ENCODE results near the gene TTC7B. TPM values are rescaled to one million over a fixed set of nuclear protein-coding genes. Genes with fewer than 3 reads are reported as not detected.

TTC7B gene
- total and polyA plus RNA-seq, 2 donors (not counting 1 experiment from before 2014, with no cell fraction given): 0.36 to 3.2 TPM

- TF ChIP-seq EZH2 (IDR thresholded peaks at IDR 0.05; ENCODE audit: borderline replicate concordance, insufficient read depth, low read depth, low read length, poor library complexity, severe bottlenecking) (no peak), CTCF (IDR thresholded peaks at IDR 0.05) (no peak)
- Mint-ChIP-seq H3K27me3 (peaks cover 21% of the 10 kb centered on the region), H3K9me3 (ENCODE audit: insufficient read depth) (no peaks in the 10 kb centered on the region), H3K27ac (no peak overlapping the region), H3K4me1 (peaks cover 4% of the 10 kb centered on the region), H3K4me3 (no peak overlapping the region)
- H3K4me3 ChIP-seq (ENCODE audit: control extremely low read depth in 1 of 5, extremely low read depth in 1 of 5, insufficient read depth in 1 of 5, low read depth in 2 of 5, low read length in 4 of 5): no peak overlapping the region
- WGBS (ENCODE audit: insufficient coverage): 92% methylated on average over 6 of the region's 9 CpGs
- H3K4me2 ChIP-seq (replicated peaks; ENCODE audit: low read depth, low read length, poor library complexity, severe bottlenecking): no peak overlapping the region
- no peaks in the 10 kb centered on the region for H4K20me1 ChIP-seq (ENCODE audit: control insufficient read depth, insufficient read depth, low read length, poor library complexity, severe bottlenecking)
- H3K79me2 ChIP-seq (ENCODE audit: control insufficient read depth, insufficient read depth, low read length): no peaks in the 10 kb centered on the region
- no peak overlapping the region for H3K27ac ChIP-seq (ENCODE audit: low read length in 2 of 2)
- no peak overlapping the region for H2AFZ ChIP-seq (ENCODE audit: insufficient read depth, low read depth, low read length, poor library complexity, severe bottlenecking)
- H3K36me3 ChIP-seq (replicated peaks in 1 of 2; ENCODE audit: control extremely low read depth in 1 of 2, control insufficient read depth in 1 of 2, extremely low read depth in 1 of 2, insufficient read depth in 2 of 2, low read length in 1 of 2): no peaks in the 10 kb centered on the region
- H3K9ac ChIP-seq (ENCODE audit: low read length): no peak overlapping the region
- no peak for ATAC-seq (ENCODE audit: low read depth)
- POLR2A ChIA-PET: no interaction called here
- intact Hi-C loops (cut with micrococcal nuclease): no loop called here
- no peaks in the 10 kb centered on the region for H3K4me1 ChIP-seq (ENCODE audit: control insufficient read depth in 2 of 2, insufficient read depth in 2 of 2, low read length in 2 of 2)
- CTCF ChIA-PET: no interaction called here
- no peak for DNase-seq
- no peaks in the 10 kb centered on the region for H3K9me3 ChIP-seq (ENCODE audit: control extremely low read depth in 1 of 3, control insufficient read depth in 2 of 3, insufficient read depth in 1 of 3, low read length in 2 of 3)
- no peaks in the 10 kb centered on the region for H3K27me3 ChIP-seq (replicated peaks in 1 of 4; ENCODE audit: control extremely low read depth in 1 of 4, control insufficient read depth in 3 of 4, insufficient read depth in 4 of 4, low read length in 3 of 4)
Measured at GRCh38 chr14:90602088-90602687, 214.0 kb downstream of the TTC7B start.

GRCh38 chr14:90601563-90601962 is 214.7 kb downstream of the TTC7B start:
- Histone ChIP-seq H3K4me1 (ENCODE audit: control insufficient read depth in 2 of 2, insufficient read depth in 2 of 2, low read length in 2 of 2) (no peaks in the 10 kb centered on the region), H3K9me3 (ENCODE audit: control extremely low read depth in 1 of 3, control insufficient read depth in 2 of 3, insufficient read depth in 1 of 3, low read length in 2 of 3) (no peaks in the 10 kb centered on the region), H3K36me3 (replicated peaks in 1 of 2; ENCODE audit: control extremely low read depth in 1 of 2, control insufficient read depth in 1 of 2, extremely low read depth in 1 of 2, insufficient read depth in 2 of 2, low read length in 1 of 2) (no peaks in the 10 kb centered on the region), H4K20me1 (ENCODE audit: control insufficient read depth, insufficient read depth, low read length, poor library complexity, severe bottlenecking) (no peaks in the 10 kb centered on the region), H3K27me3 (replicated peaks in 1 of 4; ENCODE audit: control extremely low read depth in 1 of 4, control insufficient read depth in 3 of 4, insufficient read depth in 4 of 4, low read length in 3 of 4) (no peaks in the 10 kb centered on the region), H3K79me2 (ENCODE audit: control insufficient read depth, insufficient read depth, low read length) (no peaks in the 10 kb centered on the region), H2AFZ (ENCODE audit: insufficient read depth, low read depth, low read length, poor library complexity, severe bottlenecking) (no peak overlapping the region), H3K9ac (ENCODE audit: low read length) (no peak overlapping the region), H3K27ac (ENCODE audit: low read length in 2 of 2) (no peak overlapping the region), H3K4me2 (replicated peaks; ENCODE audit: low read depth, low read length, poor library complexity, severe bottlenecking) (no peak overlapping the region), H3K4me3 (ENCODE audit: control extremely low read depth in 1 of 5, extremely low read depth in 1 of 5, insufficient read depth in 1 of 5, low read depth in 2 of 5, low read length in 4 of 5) (no peak overlapping the region)
- ATAC-seq (ENCODE audit: low read depth) (no peak), DNase-seq (no peak)
- TF ChIP-seq EZH2 (IDR thresholded peaks at IDR 0.05; ENCODE audit: borderline replicate concordance, insufficient read depth, low read depth, low read length, poor library complexity, severe bottlenecking) (no peak), CTCF (IDR thresholded peaks at IDR 0.05) (no peak)
- WGBS (ENCODE audit: insufficient coverage): 100% methylated on average over 1 of the region's 9 CpGs
- intact Hi-C loops (cut with micrococcal nuclease): no loop called here
- H3K27ac Mint-ChIP-seq: no peak overlapping the region
- no peak overlapping the region for H3K4me3 Mint-ChIP-seq
- H3K9me3 Mint-ChIP-seq (ENCODE audit: insufficient read depth): no peaks in the 10 kb centered on the region
- POLR2A ChIA-PET: no interaction called here
- peaks cover 21% of the 10 kb centered on the region for H3K27me3 Mint-ChIP-seq
- CTCF ChIA-PET: no interaction called here
- peaks cover 4% of the 10 kb centered on the region for H3K4me1 Mint-ChIP-seq
